NB4 (cell line): ENCODE data around the gene ARHGAP33.

ENCODE experiments used
- MYC ChIP-seq: IDR thresholded peaks from 2 replicates; pipeline ENCODE4 v1.6.1; 2011; ENCODE audit warnings: low read depth, low read length
- POLR2A ChIP-seq: IDR thresholded peaks from 2 replicates; pipeline ENCODE4 v1.6.1; 2011; ENCODE audit warnings: mild to moderate bottlenecking; ENCODE audit not compliant: insufficient read length; ENCODE audit errors: extremely low read depth
- TF ChIP-seq, protein P1 (sequence below): IDR thresholded peaks from one replicate; pipeline ENCODE4 v1.5.1; 2012; ENCODE audit warnings: low read depth, low read length
- TF ChIP-seq, protein P2 (sequence below): IDR thresholded peaks from 2 replicates; pipeline ENCODE4 v1.6.1; 2011; ENCODE audit warnings: low read depth, low read length

- TF ChIP-seq, protein P1, sequence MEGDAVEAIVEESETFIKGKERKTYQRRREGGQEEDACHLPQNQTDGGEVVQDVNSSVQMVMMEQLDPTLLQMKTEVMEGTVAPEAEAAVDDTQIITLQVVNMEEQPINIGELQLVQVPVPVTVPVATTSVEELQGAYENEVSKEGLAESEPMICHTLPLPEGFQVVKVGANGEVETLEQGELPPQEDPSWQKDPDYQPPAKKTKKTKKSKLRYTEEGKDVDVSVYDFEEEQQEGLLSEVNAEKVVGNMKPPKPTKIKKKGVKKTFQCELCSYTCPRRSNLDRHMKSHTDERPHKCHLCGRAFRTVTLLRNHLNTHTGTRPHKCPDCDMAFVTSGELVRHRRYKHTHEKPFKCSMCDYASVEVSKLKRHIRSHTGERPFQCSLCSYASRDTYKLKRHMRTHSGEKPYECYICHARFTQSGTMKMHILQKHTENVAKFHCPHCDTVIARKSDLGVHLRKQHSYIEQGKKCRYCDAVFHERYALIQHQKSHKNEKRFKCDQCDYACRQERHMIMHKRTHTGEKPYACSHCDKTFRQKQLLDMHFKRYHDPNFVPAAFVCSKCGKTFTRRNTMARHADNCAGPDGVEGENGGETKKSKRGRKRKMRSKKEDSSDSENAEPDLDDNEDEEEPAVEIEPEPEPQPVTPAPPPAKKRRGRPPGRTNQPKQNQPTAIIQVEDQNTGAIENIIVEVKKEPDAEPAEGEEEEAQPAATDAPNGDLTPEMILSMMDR = no peak
- TF ChIP-seq POLR2A (no peak), MYC (no peak)
- TF ChIP-seq, protein P2, sequence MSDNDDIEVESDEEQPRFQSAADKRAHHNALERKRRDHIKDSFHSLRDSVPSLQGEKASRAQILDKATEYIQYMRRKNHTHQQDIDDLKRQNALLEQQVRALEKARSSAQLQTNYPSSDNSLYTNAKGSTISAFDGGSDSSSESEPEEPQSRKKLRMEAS = no peak
Measured at GRCh38 chr19:35768082-35768421, 7.3 kb upstream of the ARHGAP33 start.
